Measurements from ENCODE around the gene CAMP. TPM values are rescaled to one million over a fixed set of nuclear protein-coding genes. Genes with fewer than 3 reads are reported as not detected.

The CAMP gene

GRCh38 chr3:48273594-48274211 lies 50.4 kb downstream of the CAMP start:
- Histone ChIP-seq H3K27me3 (ENCODE audit: control insufficient read depth in 3 of 3, insufficient read depth in 3 of 3, low read depth in 1 of 3, low read length in 3 of 3) (no peaks in the 10 kb centered on the region), H3K4me1 (ENCODE audit: control insufficient read depth in 2 of 2, insufficient read depth in 1 of 2, low read depth in 1 of 2, low read length in 2 of 2) (peaks cover 2 to 6% of the 10 kb centered on the region in 2 donors), H3K4ac (ENCODE audit: low read length) (no peak overlapping the region), H3K14ac (ENCODE audit: low read length) (no peak overlapping the region), H2BK5ac (ENCODE audit: low read length) (no peak overlapping the region), H3K9me3 (replicated peaks in 1 of 2; ENCODE audit: control insufficient read depth in 2 of 2, insufficient read depth in 1 of 2, low read depth in 1 of 2, low read length in 2 of 2) (peaks cover 5 to 14% of the 10 kb centered on the region in 2 donors), H3K36me3 (replicated peaks in 1 of 2; ENCODE audit: control insufficient read depth in 2 of 2, insufficient read depth in 2 of 2, low read length in 2 of 2) (peaks cover 23 to 35% of the 10 kb centered on the region in 2 donors), H3K4me3 (ENCODE audit: low read length in 2 of 2) (no peak overlapping the region), H3K4me2 (ENCODE audit: insufficient read depth, low read length, poor library complexity, severe bottlenecking) (no peak overlapping the region), H4K91ac (ENCODE audit: low read depth, low read length, poor library complexity) (no peak overlapping the region), H4K8ac (ENCODE audit: low read depth, low read length) (no peak overlapping the region), H3K18ac (ENCODE audit: low read length) (no peak overlapping the region), H3K9ac (ENCODE audit: low read depth, low read length, poor library complexity) (no peak overlapping the region), H2AK5ac (ENCODE audit: low read depth, low read length) (no peak overlapping the region), H2BK12ac (ENCODE audit: low read length) (no peak overlapping the region), H2BK15ac (ENCODE audit: low read length) (no peak overlapping the region), H3K23ac (ENCODE audit: low read depth, low read length, poor library complexity) (no peak overlapping the region), H3K27ac (replicated peaks; ENCODE audit: low read length) (no peak overlapping the region), H2AFZ (ENCODE audit: low read length) (no peak overlapping the region), H3K79me1 (ENCODE audit: low read depth, low read length) (no peaks in the 10 kb centered on the region), H2BK120ac (ENCODE audit: low read depth, low read length) (no peak overlapping the region)
- WGBS, 2 donors (ENCODE audit: extremely low coverage in 2 of 2, insufficient read length in 2 of 2, insufficient replicate concordance in 1 of 2), result no CpG with 5 or more reads among the region's 9 CpGs
- DNase-seq (ENCODE audit: low spot score), result peak; percentile 43

- H3K4me3 ChIP-seq (ENCODE audit: low read length in 2 of 2), result no peak overlapping the region
- no peak for DNase-seq (ENCODE audit: low spot score)
- H2BK5ac ChIP-seq (ENCODE audit: low read length), result no peak overlapping the region
- H2BK15ac ChIP-seq (ENCODE audit: low read length), result no peak overlapping the region
- no peak overlapping the region for H3K18ac ChIP-seq (ENCODE audit: low read length)
- no peak overlapping the region for H3K14ac ChIP-seq (ENCODE audit: low read length)
- no peak overlapping the region for H2AFZ ChIP-seq (ENCODE audit: low read length)
- no peak overlapping the region for H4K91ac ChIP-seq (ENCODE audit: low read depth, low read length, poor library complexity)
- H3K9ac ChIP-seq (ENCODE audit: low read depth, low read length, poor library complexity), result no peak overlapping the region
- H3K9me3 ChIP-seq (replicated peaks in 1 of 2; ENCODE audit: control insufficient read depth in 2 of 2, insufficient read depth in 1 of 2, low read depth in 1 of 2, low read length in 2 of 2), result peaks cover 5 to 13% of the 10 kb centered on the region in 2 donors
- H3K4ac ChIP-seq (ENCODE audit: low read length), result no peak overlapping the region
- H3K27ac ChIP-seq (replicated peaks; ENCODE audit: low read length), result no peak overlapping the region
- H3K4me1 ChIP-seq (ENCODE audit: control insufficient read depth in 2 of 2, insufficient read depth in 1 of 2, low read depth in 1 of 2, low read length in 2 of 2), result peaks cover 2 to 7% of the 10 kb centered on the region in 2 donors
- peaks cover 15 to 28% of the 10 kb centered on the region in 2 donors for H3K36me3 ChIP-seq (replicated peaks in 1 of 2; ENCODE audit: control insufficient read depth in 2 of 2, insufficient read depth in 2 of 2, low read length in 2 of 2)
- no peak overlapping the region for H2BK120ac ChIP-seq (ENCODE audit: low read depth, low read length)
- no peaks in the 10 kb centered on the region for H3K79me1 ChIP-seq (ENCODE audit: low read depth, low read length)
- no peaks in the 10 kb centered on the region for H3K27me3 ChIP-seq (ENCODE audit: control insufficient read depth in 3 of 3, insufficient read depth in 3 of 3, low read depth in 1 of 3, low read length in 3 of 3)
- no peak overlapping the region for H2BK12ac ChIP-seq (ENCODE audit: low read length)
- H3K23ac ChIP-seq (ENCODE audit: low read depth, low read length, poor library complexity), result peak overlapping the region; percentile 44
- H3K4me2 ChIP-seq (ENCODE audit: insufficient read depth, low read length, poor library complexity, severe bottlenecking), result no peak overlapping the region
- no CpG with 5 or more reads among the region's 10 CpGs for WGBS, 2 donors (ENCODE audit: extremely low coverage in 2 of 2, insufficient read length in 2 of 2, insufficient replicate concordance in 1 of 2)
- no peak overlapping the region for H2AK5ac ChIP-seq (ENCODE audit: low read depth, low read length)
- H4K8ac ChIP-seq (ENCODE audit: low read depth, low read length), result no peak overlapping the region
These were observed 51.2 kb downstream of the CAMP start for GRCh38 chr3:48274452-48274851.

Small RNAs within 50 kb of the gene (small RNA-seq; reads per million reads assigned to genes)
- gene MIR4443 (ENCODE audit: insufficient read depth) (1.6 reads per million), gene NDUFB1P1 (ENCODE audit: insufficient read depth) (not detected), gene RNU7-128P (ENCODE audit: insufficient read depth) (not detected)
